Measurements from ENCODE around the gene ZNF385B. TPM values are rescaled to one million over a fixed set of nuclear protein-coding genes. Genes with fewer than 3 reads are reported as not detected.

ZNF385B gene
- total and polyA plus RNA-seq, 2 donors (not counting 1 experiment from before 2014, with no cell fraction given), result not detected

GRCh38 chr2:179899666-179900065, 38.3 kb upstream of the ZNF385B start:
- Histone ChIP-seq H3K9ac (ENCODE audit: low read length) (no peak overlapping the region), H3K4me3 (ENCODE audit: control extremely low read depth in 1 of 5, extremely low read depth in 1 of 5, insufficient read depth in 1 of 5, low read depth in 2 of 5, low read length in 4 of 5) (no peak overlapping the region), H3K36me3 (replicated peaks in 1 of 2; ENCODE audit: control extremely low read depth in 1 of 2, control insufficient read depth in 1 of 2, extremely low read depth in 1 of 2, insufficient read depth in 2 of 2, low read length in 1 of 2) (no peaks in the 10 kb centered on the region), H3K9me3 (ENCODE audit: control extremely low read depth in 1 of 3, control insufficient read depth in 2 of 3, insufficient read depth in 1 of 3, low read length in 2 of 3) (peaks cover 0 to 8% (median 3%) of the 10 kb centered on the region in 3 donors), H3K4me1 (ENCODE audit: control insufficient read depth in 2 of 2, insufficient read depth in 2 of 2, low read length in 2 of 2) (no peaks in the 10 kb centered on the region), H4K20me1 (ENCODE audit: control insufficient read depth, insufficient read depth, low read length, poor library complexity, severe bottlenecking) (no peaks in the 10 kb centered on the region), H3K4me2 (replicated peaks; ENCODE audit: low read depth, low read length, poor library complexity, severe bottlenecking) (no peak overlapping the region), H3K79me2 (ENCODE audit: control insufficient read depth, insufficient read depth, low read length) (no peaks in the 10 kb centered on the region), H3K27ac (ENCODE audit: low read length in 2 of 2) (no peak overlapping the region), H2AFZ (ENCODE audit: insufficient read depth, low read depth, low read length, poor library complexity, severe bottlenecking) (no peak overlapping the region), H3K27me3 (replicated peaks in 1 of 4; ENCODE audit: control extremely low read depth in 1 of 4, control insufficient read depth in 3 of 4, insufficient read depth in 4 of 4, low read length in 3 of 4) (no peaks in the 10 kb centered on the region)
- ATAC-seq (ENCODE audit: low read depth), result no peak
- no peak overlapping the region for H3K4me3 Mint-ChIP-seq
- intact Hi-C loops (cut with micrococcal nuclease), result no loop called here
- H3K27me3 Mint-ChIP-seq, result peaks cover 3% of the 10 kb centered on the region
- TF ChIP-seq CTCF (IDR thresholded peaks at IDR 0.05), result no peak
- no peak for TF ChIP-seq EZH2 (IDR thresholded peaks at IDR 0.05; ENCODE audit: borderline replicate concordance, insufficient read depth, low read depth, low read length, poor library complexity, severe bottlenecking)
- CTCF ChIA-PET, result interaction anchor here (1.1 kb wide), 1 partner anchor 9 kb away, joined by 3 read pairs; no protein-coding TSS in a partner anchor
- H3K9me3 Mint-ChIP-seq (ENCODE audit: insufficient read depth), result peaks cover 3% of the 10 kb centered on the region
- H3K4me1 Mint-ChIP-seq, result no peaks in the 10 kb centered on the region
- DNase-seq, result no peak
- no CpG with 5 or more reads among the region's 1 CpG for WGBS (ENCODE audit: insufficient coverage)
- POLR2A ChIA-PET, result no interaction called here
- no peak overlapping the region for H3K27ac Mint-ChIP-seq

GRCh38 chr2:179898873-179899272, 37.5 kb upstream of the ZNF385B start:
- no peak overlapping the region for H3K4me2 ChIP-seq (replicated peaks; ENCODE audit: low read depth, low read length, poor library complexity, severe bottlenecking)
- CTCF ChIA-PET, result interaction anchor here (1.1 kb wide), 1 partner anchor 8 kb away, joined by 3 read pairs; no protein-coding TSS in a partner anchor

More at GRCh38 chr2:179898873-179899272, 37.5 kb upstream of the ZNF385B start:
- Mint-ChIP-seq H3K9me3 (ENCODE audit: insufficient read depth) (peaks cover 3% of the 10 kb centered on the region), H3K4me3 (no peak overlapping the region), H3K27ac (no peak overlapping the region), H3K4me1 (no peaks in the 10 kb centered on the region), H3K27me3 (peaks cover 3% of the 10 kb centered on the region)
- no peak overlapping the region for H3K27ac ChIP-seq (ENCODE audit: low read length in 2 of 2)
- DNase-seq (no peak), ATAC-seq (ENCODE audit: low read depth) (no peak)
- H4K20me1 ChIP-seq (ENCODE audit: control insufficient read depth, insufficient read depth, low read length, poor library complexity, severe bottlenecking), result no peaks in the 10 kb centered on the region
- TF ChIP-seq EZH2 (IDR thresholded peaks at IDR 0.05; ENCODE audit: borderline replicate concordance, insufficient read depth, low read depth, low read length, poor library complexity, severe bottlenecking) (no peak), CTCF (IDR thresholded peaks at IDR 0.05) (no peak)
- H3K36me3 ChIP-seq (replicated peaks in 1 of 2; ENCODE audit: control extremely low read depth in 1 of 2, control insufficient read depth in 1 of 2, extremely low read depth in 1 of 2, insufficient read depth in 2 of 2, low read length in 1 of 2), result no peaks in the 10 kb centered on the region
- no peak overlapping the region for H3K9ac ChIP-seq (ENCODE audit: low read length)
- no peak overlapping the region for H2AFZ ChIP-seq (ENCODE audit: insufficient read depth, low read depth, low read length, poor library complexity, severe bottlenecking)
- no peaks in the 10 kb centered on the region for H3K27me3 ChIP-seq (replicated peaks in 1 of 4; ENCODE audit: control extremely low read depth in 1 of 4, control insufficient read depth in 3 of 4, insufficient read depth in 4 of 4, low read length in 3 of 4)
- WGBS (ENCODE audit: insufficient coverage), result 87% methylated on average over 2 of the region's 4 CpGs
- H3K9me3 ChIP-seq (ENCODE audit: control extremely low read depth in 1 of 3, control insufficient read depth in 2 of 3, insufficient read depth in 1 of 3, low read length in 2 of 3), result peaks cover 0 to 8% (median 3%) of the 10 kb centered on the region in 3 donors
- no peaks in the 10 kb centered on the region for H3K79me2 ChIP-seq (ENCODE audit: control insufficient read depth, insufficient read depth, low read length)
- POLR2A ChIA-PET, result no interaction called here
- H3K4me3 ChIP-seq (ENCODE audit: control extremely low read depth in 1 of 5, extremely low read depth in 1 of 5, insufficient read depth in 1 of 5, low read depth in 2 of 5, low read length in 4 of 5), result no peak overlapping the region
- no peaks in the 10 kb centered on the region for H3K4me1 ChIP-seq (ENCODE audit: control insufficient read depth in 2 of 2, insufficient read depth in 2 of 2, low read length in 2 of 2)
- intact Hi-C loops (cut with micrococcal nuclease), result no loop called here

Data from B cell (primary cell).